HG03103 (cell line): ENCODE data around the gene C1QB.

ENCODE experiments used
- ATAC-seq: cut with Tn5 transposase; IDR thresholded peaks from one replicate; pipeline ENCODE4 v1.9.1; 2021; ENCODE audit warnings: low read depth; ENCODE audit not compliant: unreplicated experiment

Gene C1QB

DNA sequence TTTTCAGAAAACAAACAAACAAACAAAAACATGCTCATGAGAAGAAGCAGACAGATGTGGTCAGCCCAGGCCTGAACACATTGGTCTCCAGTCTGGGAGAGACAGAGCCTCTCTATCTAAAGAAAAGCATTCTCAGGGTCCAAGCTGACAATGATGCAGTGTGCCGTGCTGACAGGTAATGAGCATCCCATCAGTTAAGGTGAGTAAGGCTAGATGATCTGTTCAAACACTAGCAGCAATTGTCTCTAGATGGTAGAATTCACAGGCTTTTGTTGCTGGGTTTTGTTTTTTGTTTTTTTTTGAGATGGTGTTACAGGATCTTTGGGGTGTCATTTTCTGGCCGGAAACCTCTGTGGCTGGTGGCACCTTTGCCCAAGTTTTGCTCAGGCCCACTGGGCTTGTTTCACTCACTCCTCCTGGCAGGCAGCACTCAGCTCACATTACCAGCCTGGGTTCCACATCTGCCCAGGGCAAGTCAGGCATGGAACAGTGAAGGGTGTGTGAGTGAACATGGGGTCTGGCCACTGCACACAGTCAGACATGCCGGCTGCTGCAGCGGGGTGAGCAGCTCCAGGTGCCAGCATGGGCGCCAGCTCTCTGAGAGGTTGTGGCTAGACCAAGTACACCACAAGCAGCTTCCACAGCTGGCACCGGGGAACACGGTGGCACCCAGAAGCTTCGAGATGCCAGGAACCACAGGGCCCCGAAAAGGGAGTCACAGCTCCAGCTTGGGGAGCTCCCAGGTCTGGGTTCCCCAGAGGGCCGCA, 19.2 kb upstream of the C1QB start:
- ATAC-seq: no peak

DNA sequence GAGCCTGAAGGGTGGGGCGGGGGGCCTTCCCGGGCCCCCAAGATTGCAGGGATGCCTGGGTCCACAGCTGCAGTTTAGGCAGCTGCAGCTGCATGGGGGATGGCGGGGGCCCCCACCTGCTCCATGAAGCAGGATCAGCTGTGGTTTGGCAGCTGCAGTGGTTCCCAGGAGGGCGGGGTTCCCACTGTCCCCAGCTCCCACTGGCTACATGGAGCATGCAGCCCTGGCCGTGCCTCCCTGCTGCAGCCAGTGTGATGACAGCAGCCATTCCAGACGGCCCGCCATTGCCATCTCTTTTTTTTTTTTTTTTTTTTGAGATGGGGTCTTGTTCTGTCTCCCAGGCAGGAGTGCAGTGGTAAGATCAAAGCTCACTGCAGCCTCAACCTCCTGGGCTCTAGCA, 17.6 kb upstream of the C1QB start:
- ATAC-seq: no peak

GRCh38 chr1:22636353-22636752, 16.7 kb upstream of the C1QB start, which contains the start of gene C1QA:
C1QA (plus strand) TSS chr1:22636628; CDS start chr1:22637617, 989 bp downstream.
- no peak for ATAC-seq

DNA sequence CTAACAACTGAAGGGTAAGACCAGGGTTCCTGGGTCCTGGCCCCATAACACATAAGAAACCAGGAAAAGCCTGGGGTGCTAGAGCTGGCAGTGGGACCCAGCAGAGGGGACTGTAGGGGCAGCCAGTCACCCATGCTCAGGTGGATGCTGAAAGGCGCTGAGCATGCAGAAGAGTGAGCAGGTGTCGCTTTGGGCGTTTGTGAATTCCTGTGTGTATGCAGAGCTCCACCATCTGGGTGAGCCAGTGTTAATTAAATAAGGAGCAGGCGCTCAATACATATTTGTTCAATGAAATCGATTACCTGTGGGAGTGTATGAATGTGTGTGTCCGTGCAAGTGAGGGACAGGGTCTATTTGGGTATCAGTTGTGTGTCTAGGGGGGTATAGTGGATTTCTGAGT, 16.1 kb upstream of the C1QB start:
- no peak for ATAC-seq

GRCh38 chr1:22637907-22638445, 15.1 kb upstream of the C1QB start:
- ATAC-seq: no peak

DNA sequence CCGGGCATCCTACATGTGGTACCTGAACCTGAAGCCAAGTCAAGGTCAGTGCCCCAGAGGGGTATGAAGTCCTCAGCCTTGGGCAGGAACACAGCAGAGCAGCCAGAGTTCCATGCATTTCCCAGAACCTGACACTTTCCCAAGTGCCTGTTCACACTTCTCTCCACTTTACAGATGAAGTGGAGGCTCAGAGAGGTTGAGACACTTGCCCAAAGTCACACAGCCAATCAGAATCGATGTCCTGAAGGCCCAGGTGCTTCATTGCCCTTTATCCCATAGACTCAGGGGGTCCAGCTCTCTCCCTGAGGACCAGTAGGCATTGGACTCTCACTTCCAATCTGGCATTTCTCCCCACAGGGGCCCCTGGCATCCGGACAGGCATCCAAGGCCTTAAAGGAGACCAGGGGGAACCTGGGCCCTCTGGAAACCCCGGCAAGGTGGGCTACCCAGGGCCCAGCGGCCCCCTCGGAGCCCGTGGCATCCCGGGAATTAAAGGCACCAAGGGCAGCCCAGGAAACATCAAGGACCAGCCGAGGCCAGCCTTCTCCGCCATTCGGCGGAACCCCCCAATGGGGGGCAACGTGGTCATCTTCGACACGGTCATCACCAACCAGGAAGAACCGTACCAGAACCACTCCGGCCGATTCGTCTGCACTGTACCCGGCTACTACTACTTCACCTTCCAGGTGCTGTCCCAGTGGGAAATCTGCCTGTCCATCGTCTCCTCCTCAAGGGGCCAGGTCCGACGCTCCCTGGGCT, 14.4 kb upstream of the C1QB start:
- ATAC-seq: no peak

- no peak for ATAC-seq
Measured at GRCh38 chr1:22639286-22639685, 13.8 kb upstream of the C1QB start.

DNA sequence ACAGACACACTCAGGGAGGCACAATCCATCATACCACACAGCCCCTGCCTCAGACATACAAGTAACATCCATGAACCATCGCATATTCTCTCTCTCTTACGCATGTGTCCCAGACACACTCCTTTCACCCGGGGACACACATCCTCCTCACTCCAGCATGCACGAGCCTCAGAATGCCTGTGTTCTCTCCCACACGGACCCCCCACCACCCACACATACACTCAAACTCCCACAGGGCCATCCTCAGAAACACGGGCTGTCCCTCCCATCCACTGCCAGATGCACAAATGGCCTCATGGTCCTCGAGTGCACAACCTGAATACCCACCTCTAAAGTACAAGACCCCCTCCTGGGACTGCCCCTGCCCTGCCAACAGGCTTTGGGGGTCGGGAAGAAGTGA, 11.8 kb upstream of the C1QB start:
- ATAC-seq: no peak

- no peak for ATAC-seq
Measured at GRCh38 chr1:22641906-22642636, 11.0 kb upstream of the C1QB start.

GRCh38 chr1:22643381-22643780, 9.7 kb upstream of the C1QB start, which contains the start of gene C1QC:
C1QC (plus strand) TSS chr1:22643633; CDS start chr1:22644024, 391 bp downstream.
- no peak for ATAC-seq

DNA sequence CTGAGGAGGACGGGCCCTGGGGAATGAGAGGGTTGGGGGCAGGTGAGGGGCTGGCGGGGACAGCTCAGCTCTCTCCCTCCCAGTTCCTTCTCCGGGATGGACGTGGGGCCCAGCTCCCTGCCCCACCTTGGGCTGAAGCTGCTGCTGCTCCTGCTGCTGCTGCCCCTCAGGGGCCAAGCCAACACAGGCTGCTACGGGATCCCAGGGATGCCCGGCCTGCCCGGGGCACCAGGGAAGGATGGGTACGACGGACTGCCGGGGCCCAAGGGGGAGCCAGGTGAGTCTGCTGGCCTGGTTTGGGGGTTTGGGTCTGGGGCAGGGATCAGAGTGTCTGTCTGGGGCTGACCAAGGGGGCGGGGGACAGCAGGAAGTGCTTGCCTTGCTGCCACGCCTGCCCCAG, 9.1 kb upstream of the C1QB start:
- ATAC-seq: no peak

DNA sequence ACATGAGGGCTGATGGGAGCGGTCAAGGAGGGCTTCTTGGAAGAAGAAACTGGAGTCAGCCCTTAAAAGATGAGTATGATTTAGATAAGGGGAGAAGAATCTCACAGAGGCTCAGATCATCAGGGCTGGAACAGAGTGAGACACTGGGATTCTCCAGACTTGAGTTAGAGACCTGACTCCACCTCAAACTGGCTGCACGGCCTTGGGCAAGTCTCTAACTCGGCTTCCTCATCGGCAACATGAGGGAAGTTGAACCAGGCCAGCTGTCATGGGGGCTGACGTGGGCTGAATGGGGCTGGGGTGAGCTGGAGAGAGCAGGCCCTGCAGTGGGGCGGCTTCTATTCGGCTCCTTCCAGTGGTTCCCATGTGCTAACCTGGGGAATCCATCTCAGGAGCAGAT, 7.1 kb upstream of the C1QB start:
- ATAC-seq: no peak

DNA sequence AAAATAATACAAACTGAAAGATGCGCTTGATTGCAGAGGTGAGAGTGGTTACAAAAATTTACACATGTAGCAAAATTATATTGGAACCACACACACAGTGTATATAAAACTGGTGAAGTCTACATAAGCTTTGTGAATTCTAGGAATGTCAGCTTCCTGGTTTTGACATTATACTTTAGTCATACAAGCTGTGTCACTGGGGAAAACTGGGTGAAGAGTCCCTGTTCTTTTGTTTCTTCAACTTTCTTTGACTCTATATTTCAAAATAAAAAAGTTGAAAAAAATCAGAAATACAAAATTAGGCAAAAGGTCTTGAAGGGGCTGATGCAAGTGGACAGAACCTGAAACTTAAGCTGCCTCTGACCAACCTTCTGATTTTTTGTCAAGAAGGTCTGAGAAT, 6.7 kb upstream of the C1QB start:
- ATAC-seq: no peak

- ATAC-seq: no peak
Measured at GRCh38 chr1:22650089-22650693, 2.8 kb upstream of the C1QB start.

- ATAC-seq: no peak
Measured at GRCh38 chr1:22651941-22652856, 837 bp upstream of the C1QB start.

DNA sequence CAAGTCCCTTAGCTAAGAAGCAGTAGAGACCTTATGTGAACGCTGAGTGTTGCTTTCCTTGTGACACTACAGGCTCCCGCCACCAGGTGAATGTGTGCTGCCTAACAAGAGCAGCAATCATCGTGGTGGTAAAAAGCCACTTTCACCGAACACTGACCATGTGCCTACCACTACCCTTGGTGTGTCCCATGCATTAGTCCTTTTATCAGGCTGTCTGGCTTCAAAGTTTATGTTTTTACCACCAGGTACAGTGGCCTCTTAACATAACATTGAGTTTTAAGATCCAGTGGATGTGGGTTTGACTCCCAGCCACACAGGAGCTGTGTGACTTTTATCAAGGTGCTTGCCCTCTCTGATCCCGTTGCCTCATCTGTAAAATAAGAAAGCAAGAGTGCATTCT, 1.7 kb downstream of the C1QB start:
- ATAC-seq: no peak

GRCh38 chr1:22658385-22659163, 5.5 kb downstream of the C1QB start:
- ATAC-seq: no peak

DNA sequence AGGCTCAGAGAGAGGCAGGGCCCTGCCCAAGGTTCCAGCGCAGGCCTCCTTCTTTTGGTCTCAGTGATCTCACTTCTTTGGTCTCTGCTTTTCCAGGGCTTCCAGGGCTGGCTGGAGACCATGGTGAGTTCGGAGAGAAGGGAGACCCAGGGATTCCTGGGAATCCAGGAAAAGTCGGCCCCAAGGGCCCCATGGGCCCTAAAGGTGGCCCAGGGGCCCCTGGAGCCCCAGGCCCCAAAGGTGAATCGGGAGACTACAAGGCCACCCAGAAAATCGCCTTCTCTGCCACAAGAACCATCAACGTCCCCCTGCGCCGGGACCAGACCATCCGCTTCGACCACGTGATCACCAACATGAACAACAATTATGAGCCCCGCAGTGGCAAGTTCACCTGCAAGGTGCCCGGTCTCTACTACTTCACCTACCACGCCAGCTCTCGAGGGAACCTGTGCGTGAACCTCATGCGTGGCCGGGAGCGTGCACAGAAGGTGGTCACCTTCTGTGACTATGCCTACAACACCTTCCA, 7.7 kb downstream of the C1QB start:
- ATAC-seq: no peak

DNA sequence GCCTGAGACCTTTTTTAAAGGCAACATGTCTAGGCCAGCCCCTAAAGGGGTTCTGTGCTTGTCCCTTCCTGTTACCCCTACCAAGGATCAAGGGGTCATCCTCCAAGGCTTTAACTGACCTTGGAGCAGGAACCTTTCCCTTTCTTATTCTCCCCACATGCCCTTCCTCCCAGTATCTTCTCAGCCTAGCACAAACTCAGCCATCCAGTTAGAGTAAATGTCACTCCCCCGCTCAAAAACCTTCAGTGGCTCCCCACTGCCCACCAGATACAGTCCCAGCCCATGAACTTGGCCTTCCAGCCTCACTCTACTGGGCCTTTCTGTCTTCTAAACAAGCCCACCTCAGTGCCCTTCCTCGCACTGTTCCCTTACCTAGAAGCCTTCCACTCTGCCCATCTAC, 8.8 kb downstream of the C1QB start:
- no peak for ATAC-seq
